Measurements from ENCODE around the gene NEXMIF.
"Not testable (repeated sequence)": the region's sequence is repeated elsewhere in the genome, so short reads cannot be mapped to it uniquely, and the experiment has no call there.

Gene NEXMIF

DNA sequence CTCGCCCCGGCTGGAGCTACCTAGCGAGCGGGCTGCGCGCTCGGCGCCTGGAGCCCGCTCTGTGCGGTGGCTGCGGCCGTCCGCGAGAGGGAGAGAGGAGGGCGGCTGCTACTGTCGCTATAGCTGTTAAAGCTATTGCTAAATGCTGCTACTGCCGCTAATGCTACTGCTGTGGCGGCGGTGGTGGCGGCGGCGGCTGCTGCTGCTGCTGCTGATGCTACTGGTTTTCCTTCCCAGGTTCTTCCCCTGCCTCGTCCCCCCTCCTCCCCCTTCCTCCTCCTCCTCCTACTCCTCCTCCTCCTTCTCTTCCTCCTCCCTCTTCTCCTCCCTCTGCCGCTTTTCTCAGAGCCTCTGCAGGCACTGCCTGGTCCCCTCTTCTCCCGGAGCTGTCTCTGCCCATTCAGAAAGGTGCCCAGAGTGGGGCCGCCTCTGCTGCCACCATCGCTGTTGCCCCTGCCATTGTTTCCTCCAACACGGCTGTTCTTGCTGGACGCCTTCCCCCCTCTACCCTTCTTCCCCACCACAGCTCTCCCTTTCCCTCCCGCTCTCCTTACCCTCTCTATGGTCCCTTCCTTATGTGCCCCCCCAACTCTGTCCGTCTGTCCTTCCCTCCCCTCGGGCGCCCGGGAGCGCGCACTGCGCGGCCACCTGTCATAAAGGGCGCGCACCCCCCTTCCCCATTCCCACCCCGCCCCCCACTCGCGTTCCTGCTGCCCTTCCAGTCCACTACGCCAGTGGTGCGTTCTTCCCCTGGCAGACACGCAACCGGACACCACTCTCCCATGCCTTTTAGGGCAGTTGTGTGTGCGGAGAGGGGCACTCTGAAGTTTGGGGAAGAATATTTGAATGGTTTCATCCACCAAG lies at the start of gene NEXMIF:
Gene NEXMIF (minus strand): TSS at position 228 of the 864 bp plus-strand sequence.
- no peak for DNase-seq (ENCODE audit: low spot score)

DNA sequence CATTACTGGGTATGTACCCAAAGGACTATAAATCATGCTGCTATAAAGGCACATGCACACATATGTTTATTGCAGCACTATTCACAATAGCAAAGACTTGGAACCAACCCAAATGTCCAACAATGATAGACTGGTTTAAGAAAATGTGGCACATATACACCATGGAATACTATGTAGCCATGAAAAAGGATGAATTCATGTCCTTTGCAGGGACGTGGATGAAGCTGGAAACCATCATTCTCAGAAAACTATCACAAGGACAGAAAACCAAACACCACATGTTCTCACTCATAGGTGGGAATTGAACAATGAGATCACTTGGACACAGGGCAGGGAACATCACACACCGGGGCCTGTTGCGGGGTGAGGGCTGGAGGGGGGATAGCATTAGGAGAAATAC lies 36.7 kb upstream of the NEXMIF start:
- DNase-seq (ENCODE audit: low spot score), result not testable (repeated sequence)

DNA sequence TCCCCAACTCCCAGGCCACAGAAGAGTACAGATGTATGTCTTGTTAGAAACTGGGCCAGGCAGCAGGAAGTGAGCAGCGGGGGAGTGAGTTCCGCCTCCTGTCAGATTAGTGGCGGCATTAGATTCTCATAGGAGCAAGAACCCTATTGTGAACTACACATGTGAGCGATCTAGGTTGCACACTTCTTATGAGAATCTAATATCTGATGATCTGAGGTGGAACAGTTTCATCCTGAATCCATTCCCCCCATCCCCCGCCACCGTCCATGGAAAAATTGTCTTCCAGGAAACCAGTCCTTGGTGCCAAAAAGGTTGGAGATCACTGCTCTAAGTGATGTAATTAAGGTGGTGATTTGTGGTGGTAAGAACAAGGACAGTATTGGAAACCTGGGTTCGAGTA lies 24.5 kb upstream of the NEXMIF start:
- no peak for DNase-seq (ENCODE audit: low spot score)

DNA sequence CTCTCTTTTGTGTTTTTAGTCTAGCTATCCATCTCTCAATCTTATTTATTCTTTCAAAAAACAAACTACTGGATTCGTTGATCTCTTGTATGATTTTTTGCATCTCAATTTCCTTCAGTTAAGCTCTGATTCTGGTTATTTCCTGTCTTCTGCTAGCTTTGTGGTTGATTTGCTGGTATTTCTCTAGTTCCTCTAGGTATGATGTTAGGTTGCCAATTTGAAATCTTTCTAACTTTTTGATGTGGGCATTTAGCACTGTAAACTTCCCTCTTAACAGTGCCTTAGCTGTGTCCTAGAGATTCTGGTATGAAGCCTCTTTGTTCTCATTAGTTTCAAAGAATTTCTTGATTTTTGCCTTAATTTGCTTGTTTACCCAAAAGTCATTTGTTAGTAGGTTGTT lies 15.2 kb upstream of the NEXMIF start:
- DNase-seq (ENCODE audit: low spot score), result no peak

DNA sequence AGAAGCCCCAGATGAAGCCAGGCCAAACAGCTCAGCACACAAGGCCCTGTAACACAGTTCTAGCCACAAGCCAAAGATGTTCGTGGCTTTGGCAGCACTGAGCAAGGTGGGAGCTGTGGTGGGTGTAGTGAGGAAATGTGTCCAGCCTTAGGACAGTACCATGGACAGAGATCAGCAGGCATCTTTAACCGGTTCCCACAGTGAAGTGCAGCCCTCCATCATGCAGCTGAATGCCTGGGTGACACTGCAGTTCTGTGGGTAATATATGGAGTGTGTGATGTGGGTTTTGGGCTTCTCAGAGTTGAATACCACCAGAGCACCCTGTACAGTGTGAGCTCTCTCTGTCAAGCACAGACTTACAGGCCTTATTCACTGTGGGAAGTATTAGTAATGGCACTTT lies 6.0 kb upstream of the NEXMIF start:
- DNase-seq (ENCODE audit: low spot score), result no peak

DNA sequence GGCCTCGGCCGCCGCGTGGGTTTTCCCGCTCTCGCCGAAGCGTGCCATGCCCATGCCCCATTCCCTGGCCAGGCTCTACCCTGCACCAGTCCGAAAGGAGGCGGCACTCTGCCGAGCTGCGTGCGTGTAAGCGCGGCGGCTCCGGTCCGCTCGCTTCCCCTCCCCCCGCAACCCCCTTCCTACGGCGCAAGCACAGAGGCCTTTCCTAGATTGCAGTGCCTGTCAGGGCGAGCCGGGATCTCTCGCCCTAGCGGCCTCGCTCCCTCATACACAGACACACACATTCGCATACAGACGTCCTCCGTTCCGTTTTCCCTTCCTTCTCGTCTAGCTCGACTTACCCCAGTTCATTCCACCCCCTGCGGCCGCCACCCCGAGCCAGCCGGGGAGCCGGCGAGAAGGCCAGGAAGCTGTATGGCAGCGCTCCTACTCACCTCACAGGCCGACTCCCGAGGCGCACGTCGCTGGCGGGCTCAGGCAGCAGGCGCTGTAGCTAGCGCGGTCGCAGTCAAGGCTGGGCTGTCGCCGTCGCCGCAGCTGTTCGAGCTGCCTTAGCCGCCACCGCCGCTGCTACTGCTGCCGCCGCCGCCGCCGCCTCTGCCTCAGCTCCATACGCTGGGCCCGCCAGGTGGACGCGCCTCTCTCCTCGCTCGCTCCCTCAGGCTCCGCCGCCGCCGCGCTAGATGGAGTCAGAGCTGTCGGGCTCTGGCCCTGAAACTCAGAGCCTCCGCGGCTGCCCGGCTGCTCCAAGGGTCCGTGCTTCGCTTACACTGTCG lies 615 bp downstream of the NEXMIF start:
- DNase-seq (ENCODE audit: low spot score), result no peak

DNA sequence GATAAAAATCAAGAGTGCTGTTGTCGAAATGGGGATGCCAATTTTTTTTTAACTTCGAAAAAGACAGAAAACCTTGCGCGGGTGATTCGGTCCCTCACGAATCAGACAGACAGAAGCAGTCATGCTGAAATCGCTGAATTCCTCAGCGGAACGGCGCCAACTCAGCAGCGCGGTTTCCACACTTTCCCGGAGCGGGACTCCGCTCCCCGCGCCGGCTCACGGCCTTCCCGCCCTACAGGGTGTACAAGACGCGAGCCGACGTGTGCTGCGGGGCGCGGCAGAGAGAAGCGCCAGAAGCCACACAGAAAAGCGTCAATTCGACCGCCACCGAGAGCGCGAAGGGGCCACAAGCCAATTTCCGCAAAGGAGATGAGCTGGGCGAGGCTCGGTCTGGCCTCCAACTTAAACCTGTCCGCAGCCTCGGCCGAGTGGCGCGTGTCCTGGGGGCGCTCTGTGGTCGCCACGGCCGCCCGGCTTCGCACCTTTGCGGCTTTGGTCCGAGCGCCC lies 1.3 kb downstream of the NEXMIF start:
- no peak for DNase-seq (ENCODE audit: low spot score)

DNA sequence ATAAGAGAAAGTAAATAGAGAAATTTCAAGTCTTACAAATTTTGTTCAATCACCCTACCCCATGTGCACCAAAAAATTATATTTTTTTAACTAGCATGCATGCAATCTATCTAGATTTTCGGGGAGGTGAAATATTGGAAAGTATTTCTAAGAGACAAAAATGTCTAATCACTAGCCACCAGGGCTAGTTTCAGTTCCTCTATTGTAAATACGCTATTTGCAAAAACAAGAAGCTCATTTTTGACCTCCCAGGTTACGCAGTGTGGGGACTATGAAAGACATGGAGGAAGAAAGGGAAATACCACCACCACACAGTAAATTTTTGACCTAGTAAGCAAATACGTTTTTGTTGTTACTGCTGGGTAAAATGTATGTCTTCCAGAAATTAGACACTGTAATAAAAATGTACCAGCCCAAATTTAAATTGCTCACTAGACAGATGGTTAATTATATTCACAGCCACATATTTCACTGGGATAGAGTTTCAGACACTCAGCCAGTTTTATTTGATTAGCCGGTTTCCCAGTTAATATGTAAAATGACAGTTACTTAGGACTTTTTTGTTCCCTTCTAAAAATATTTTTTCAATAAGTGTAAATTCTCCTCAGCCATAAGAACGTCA lies 2.2 kb downstream of the NEXMIF start:
- DNase-seq (ENCODE audit: low spot score), result no peak

DNA sequence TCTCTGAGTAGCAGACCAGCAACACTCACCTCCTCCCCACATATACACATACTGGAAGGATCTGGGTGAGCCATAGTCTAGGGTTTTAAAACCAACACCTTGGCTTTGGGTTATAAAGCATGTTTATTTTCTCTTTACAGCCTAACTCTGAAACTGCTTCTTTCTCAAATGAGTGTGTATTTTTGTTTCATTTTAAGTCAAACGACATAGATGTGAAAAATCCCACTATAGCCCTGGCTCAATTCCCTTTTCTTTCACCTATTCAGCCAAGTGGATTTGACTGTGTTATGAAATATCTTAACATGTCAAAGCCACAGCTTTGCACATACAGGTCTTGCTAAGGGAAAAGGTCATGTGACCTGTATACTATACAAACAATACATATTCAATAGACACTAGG lies 13.8 kb downstream of the NEXMIF start:
- no peak for DNase-seq (ENCODE audit: low spot score)

DNA sequence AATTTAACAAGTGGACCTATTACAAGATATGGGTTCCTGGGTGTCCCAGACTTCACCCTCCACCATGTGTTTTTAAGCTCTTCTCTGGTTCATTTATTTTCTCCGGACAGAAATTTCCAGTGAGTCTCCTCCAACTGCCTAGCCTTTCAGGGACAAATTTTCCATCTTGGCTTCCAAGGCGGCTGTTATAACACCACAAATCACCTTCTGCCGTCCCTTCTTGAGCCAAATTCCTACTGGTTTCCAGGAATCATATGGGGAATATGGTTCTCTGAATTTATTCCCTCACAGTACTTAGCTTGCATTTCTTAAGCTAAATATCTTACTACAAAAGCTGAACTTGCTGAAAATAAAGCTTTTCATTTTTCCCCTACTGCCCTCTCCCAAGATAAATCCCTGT lies 18.8 kb downstream of the NEXMIF start:
- no peak for DNase-seq (ENCODE audit: low spot score)

DNA sequence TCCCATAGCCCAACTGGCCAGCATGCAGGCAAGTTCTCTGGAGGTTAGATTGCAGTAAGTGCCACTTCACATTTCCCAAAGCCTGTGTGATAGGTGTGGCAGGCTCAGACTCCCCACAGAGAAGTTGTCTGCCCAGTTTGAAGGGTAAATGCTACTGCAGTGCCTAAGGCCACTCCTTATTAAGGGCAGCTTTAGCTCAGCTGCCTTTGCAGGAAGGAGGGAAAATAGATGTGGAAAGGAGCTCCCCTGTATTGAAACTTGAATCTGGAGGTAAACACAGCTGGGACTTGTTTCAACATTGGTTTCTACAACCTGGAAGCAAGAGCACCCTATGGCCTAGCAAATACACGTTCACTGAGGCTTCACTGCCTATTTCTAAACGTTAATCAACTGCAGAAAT lies 22.4 kb downstream of the NEXMIF start:
- DNase-seq (ENCODE audit: low spot score), result no peak

DNA sequence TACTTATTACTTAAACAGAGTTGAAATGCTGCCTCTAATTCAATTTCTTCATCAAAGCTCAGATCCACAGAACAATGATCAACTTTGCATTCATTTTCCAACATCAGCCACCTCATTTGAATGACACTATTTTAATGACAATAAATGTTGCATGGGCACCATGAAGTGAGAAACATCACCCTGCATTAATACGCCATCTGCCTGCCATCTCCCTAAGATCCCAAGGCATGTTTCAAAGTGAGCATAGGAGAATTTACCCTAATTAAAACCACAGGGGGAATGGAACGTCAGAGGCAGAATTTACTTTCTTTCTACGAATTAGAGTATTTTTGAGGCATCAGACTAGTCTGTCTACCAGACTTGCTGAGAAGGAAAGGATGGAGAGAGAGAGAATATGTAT lies 32.7 kb downstream of the NEXMIF start:
- DNase-seq (ENCODE audit: low spot score), result no peak

DNA sequence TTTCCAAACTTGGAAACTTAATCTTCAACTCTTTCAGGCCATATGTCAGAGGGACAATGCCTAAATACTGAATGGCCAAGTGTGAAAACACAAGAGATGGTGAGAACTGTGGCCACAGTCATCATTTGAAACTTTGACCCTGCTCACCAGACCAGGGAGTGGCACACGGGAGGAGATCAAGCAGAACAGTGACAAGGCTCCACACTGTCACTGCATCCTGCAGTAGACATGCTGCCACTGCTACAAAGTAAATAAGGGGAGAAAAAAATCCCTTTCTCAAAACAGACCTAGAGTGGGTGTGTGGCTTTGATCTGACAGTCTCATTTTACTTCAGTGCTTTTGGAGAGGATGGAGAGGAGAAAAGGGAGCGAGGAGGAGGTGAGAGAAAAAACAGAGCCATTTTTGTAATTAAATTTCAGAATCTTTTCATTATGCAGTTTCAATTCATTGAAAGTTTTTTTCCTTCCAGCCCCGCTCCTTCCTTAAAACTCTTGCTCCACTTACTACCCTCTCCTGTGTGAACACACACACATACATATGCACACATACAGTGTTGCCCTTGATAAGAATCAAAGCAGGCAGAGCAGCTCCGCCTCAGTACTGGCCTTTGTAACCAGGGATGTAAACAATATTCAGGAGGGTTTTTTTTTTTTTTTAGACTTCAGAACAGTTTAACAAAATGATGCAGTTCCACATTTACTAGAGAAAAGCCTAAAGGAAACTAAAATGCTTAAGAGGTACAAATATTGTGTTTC lies 34.4 kb downstream of the NEXMIF start:
- DNase-seq (ENCODE audit: low spot score), result no peak

DNA sequence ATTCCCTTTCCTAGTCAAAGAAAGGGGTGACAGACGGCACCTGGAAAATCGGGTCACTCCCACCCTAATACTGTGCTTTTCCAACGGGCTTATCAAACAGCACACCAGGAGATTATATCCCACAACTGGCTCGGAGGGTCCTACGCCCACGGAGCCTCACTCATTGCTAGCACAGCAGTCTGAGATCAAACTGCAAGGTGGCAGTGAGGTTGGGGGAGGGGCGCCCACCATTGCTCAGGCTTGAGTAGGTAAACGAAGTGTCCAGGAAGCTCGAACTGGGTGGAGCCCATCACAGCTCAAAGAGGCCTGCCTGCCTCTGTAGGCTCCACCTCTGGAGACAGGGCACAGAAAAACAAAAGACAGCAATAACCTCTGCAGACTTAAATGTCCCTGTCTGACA lies 42.9 kb downstream of the NEXMIF start:
- not testable (repeated sequence) for DNase-seq (ENCODE audit: low spot score)

DNA sequence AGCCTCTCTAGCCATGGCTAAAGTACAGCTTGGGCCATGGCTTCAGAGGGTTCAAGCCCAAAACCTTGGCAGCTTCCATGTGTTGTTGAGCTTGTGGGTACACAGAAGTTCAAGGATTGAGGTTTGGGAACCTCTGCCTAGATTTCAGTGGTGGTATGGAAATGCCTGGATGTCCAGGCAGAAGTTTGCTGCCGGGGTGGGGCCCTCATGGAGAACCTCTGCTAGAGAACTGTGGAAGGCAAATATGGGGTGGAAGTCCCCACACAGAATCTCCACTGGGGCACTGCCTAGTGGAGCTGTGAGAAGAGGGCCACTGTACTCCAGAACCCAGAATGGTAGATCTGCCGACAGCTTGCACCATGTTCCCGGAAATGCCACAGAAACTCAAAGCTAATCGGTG lies 59.5 kb downstream of the NEXMIF start:
- DNase-seq (ENCODE audit: low spot score), result no peak

DNA sequence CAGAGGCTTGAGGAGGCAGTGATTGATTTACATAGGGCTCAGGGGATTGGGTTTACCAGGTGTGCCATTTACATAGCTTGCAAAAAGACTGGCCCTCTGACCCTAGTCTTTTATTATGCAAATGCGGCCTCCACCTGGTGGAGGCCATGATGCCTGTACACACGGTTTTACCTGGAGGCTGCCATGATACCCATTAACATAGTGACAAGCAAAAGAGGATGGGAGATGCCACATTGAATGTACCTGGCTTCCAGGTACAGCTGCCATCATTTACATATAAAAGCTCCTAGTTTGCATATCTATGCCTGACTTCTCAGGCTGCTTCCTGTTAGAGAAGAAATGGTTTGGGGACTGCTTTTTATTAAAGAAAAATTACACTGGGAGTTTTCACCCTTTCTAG lies 72.0 kb downstream of the NEXMIF start:
- DNase-seq (ENCODE audit: low spot score), result no peak

DNA sequence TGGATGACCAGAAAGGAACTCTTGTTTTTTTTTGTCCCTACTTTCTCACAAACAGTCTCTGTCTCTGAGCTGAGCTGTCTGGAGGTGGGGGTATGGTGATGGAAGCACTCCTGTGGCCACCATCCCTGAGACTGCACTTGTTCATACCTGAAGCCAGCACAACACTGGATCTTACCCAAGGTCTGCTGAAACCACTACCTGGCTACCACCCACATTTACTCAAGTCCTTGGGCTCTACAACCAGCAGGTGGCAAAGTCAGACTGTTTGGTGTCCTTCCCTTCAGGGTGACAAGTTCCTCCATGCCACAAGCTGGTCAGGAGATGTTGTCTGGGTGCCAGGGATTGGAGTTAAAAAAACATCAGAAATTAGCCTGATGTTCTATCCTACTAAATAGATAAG lies 89.7 kb downstream of the NEXMIF start:
- DNase-seq (ENCODE audit: low spot score), result no peak

DNA sequence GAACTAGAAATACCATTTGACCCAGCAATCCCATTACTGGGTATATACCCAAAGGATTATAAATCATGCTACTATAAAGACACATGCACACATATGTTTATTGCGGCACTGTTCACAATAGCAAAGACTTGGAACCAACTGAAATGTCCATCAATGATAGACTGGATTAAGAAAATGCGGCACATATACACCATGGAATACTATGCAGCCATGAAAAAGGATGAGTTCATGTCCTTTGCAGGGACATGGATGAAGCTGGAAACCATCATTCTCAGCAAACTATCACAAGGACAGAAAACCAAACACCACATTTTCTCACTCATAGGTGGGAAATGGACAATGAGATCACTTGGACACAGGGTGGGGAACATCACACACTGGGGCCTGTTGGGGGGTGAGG lies 105.5 kb downstream of the NEXMIF start:
- not testable (repeated sequence) for DNase-seq (ENCODE audit: low spot score)

DNA sequence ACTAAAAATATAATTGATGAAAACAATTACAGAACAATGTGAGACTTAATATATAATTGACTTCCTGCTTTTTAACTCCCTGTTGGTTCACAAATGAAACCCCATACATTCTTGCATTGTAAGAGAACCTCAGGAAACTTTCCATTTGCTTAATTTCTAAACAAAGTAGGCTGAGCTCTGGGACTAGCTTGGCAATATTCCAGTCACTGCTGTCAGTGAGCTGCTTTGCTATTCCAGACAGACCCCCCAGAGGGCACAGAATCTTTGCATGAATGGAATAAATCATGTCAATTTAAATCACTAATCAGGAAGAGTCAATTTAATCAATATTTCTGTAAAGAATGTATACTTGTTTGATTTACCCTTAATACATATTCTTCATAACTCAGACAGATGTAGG lies 110.6 kb downstream of the NEXMIF start:
- no peak for DNase-seq (ENCODE audit: low spot score)

DNA sequence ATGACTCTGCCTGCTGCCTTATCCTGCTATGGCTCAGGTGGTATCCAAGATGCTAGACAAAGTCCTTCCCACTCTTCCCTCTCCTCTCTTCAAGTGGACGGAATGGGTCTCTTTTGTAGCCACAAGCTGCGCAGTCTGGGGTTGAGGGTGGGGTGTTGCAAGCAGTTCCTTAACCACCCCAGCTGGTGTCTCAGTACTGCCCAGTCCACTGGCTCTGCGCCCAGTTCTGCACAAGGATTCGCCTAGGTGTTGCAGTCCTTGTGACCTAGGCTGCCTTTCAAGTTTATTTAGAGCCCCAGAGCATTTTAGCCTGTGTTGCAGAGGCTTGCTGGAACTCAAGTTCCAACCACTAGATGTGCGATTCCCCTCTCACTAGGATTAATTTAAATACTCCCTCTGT lies 120.7 kb downstream of the NEXMIF start:
- DNase-seq (ENCODE audit: low spot score), result no peak

DNA sequence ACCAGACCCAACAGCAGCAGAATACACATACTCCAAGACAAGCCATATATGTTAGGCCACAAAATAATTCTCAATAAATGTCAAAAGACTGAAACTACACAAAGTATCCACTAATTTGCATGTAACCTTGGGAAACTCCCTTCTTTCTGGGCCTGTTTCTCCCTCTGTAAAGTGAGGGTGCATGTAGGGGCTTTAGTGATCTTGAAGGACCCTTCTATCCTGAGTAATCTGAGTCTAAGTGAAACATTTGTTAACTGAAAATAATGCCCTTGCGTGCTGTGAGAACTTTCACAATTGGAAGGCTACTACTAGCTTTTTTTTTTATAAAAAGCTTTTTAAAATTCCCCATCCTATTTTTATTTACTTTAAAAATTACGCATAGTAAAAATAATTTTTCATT lies 125.2 kb downstream of the NEXMIF start:
- no peak for DNase-seq (ENCODE audit: low spot score)

DNA sequence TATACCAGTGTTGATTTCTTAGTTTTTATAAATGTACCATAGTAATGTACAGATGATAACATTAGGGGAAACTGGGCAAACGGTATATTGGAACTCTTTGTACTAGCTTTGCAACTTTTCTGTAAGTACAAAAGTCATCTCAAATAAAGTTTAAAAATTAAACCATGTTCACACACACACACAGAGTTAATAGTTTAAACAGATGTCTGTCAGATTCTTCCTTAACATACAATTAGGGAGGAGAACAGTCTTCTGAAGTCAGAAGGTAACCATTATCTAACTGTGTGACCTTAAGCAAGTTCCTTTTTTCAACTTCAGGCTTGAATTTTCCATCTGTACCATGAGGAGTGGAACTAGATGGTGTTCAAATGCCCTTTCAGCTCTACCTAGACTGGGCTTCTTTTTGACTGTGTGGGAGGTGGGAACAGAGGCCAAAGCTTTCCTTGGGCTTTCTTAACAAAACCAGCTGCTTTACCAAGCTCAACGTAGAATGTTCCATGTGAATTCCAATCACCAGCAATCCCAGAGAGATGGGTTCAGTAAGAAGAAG lies 127.8 kb downstream of the NEXMIF start:
- DNase-seq (ENCODE audit: low spot score), result no peak
